Activated T-cell treated with anti-CD3 and anti-CD28 coated beads, Interleukin-2, amount 50 U/mL, for 1 hour (primary cell): ENCODE data around the gene RUFY2.
"Not testable (repeated sequence)": the region's sequence is repeated elsewhere in the genome, so short reads cannot be mapped to it uniquely, and the experiment has no call there.

Experiments
- DNase-seq: peaks from one replicate; pipeline ENCODE4 v3.0.0-alpha.2; 2020

The RUFY2 gene

GRCh38 chr10:68362590-68362989 is 44.5 kb downstream of the RUFY2 start:
- DNase-seq, result no peak

- no peak for DNase-seq
Observed at GRCh38 chr10:68359189-68359588, 47.9 kb downstream of the RUFY2 start.

GRCh38 chr10:68353537-68353936 is 53.5 kb downstream of the RUFY2 start:
- no peak for DNase-seq

- peak; percentile 42 for DNase-seq
Observed at GRCh38 chr10:68348265-68348741, 58.8 kb downstream of the RUFY2 start.

- DNase-seq, result no peak
Observed at GRCh38 chr10:68346774-68347173, 60.3 kb downstream of the RUFY2 start.

- DNase-seq, result no peak
Observed at GRCh38 chr10:68345621-68346020, 61.5 kb downstream of the RUFY2 start.

GRCh38 chr10:68342909-68343516 is 64.1 kb downstream of the RUFY2 start:
- no peak for DNase-seq

GRCh38 chr10:68340358-68341080 is 66.6 kb downstream of the RUFY2 start:
- DNase-seq, result no peak

GRCh38 chr10:68336754-68337351 is 70.2 kb downstream of the RUFY2 start:
- no peak for DNase-seq

- DNase-seq, result no peak
Observed at GRCh38 chr10:68334672-68335467, 72.2 kb downstream of the RUFY2 start.

- no peak for DNase-seq
Observed at GRCh38 chr10:68333440-68334431, 73.3 kb downstream of the RUFY2 start.

GRCh38 chr10:68333058-68333395 is 74.0 kb downstream of the RUFY2 start:
- no peak for DNase-seq

- DNase-seq, result peak; percentile 72
Observed at GRCh38 chr10:68332259-68333057, 74.6 kb downstream of the RUFY2 start, which contains the start of gene PBLD. PBLD (minus strand) TSS chr10:68332928; CDS start chr10:68306844, 26,084 bp downstream.

- peak; percentile 98 for DNase-seq
Observed at GRCh38 chr10:68331455-68332258, 75.4 kb downstream of the RUFY2 start, which contains the start of gene HNRNPH3. HNRNPH3 (plus strand) TSS chr10:68332064; CDS start chr10:68337222, 5,158 bp downstream.

- DNase-seq, result peak; percentile 40
Observed at GRCh38 chr10:68330852-68331454, 76.1 kb downstream of the RUFY2 start.

- DNase-seq, result no peak
Observed at GRCh38 chr10:68329506-68329861, 77.6 kb downstream of the RUFY2 start.

GRCh38 chr10:68327889-68328786 is 78.9 kb downstream of the RUFY2 start:
- DNase-seq, result no peak

GRCh38 chr10:68324396-68324795 is 82.7 kb downstream of the RUFY2 start:
- DNase-seq, result not testable (repeated sequence)
